Gastrocnemius medialis (tissue), 4 donors: Measurements from ENCODE around the gene LITAFD. TPM values are rescaled to one million over a fixed set of nuclear protein-coding genes. Genes with fewer than 3 reads are reported as not detected.

Experiments
- ATAC-seq, 2 donors: fragments of 150-250 bp; one replicate each; pipeline ENCODE4 v1.9.1; 2016
- DNase-seq, 2 donors: peaks; one replicate each; pipeline ENCODE4 v3.0.0-alpha.2; 2019
- H3K27ac ChIP-seq, 4 donors: fragments of 200-600 bp; sonication (generic); 1 replicate in 1 of 4; 2 replicates in 3 of 4; pipeline ENCODE4 v1.5.1; 2016 to 2018; ENCODE audit warnings: mild to moderate bottlenecking in 2 of 4, moderate library complexity in 1 of 4
- H3K27me3 ChIP-seq, 3 donors: fragments of 200-600 bp; sonication (generic) in 2 of 3; 1 replicate in 1 of 3; 2 replicates in 2 of 3; pipeline versions ENCODE4 v1.5.1 to v1.6.0; 2016 to 2019; ENCODE audit warnings: mild to moderate bottlenecking in 1 of 3, moderate library complexity in 1 of 3
- H3K36me3 ChIP-seq, 2 donors: fragments of 200-600 bp; sonication (generic) in 1 of 2; one replicate each; pipeline ENCODE4 v1.5.1; 2017 to 2018
- H3K4me1 ChIP-seq, 2 donors: fragments of 200-600 bp; sonication (generic) in 1 of 2; one replicate each; pipeline ENCODE4 v1.5.1; 2016 to 2017; ENCODE audit warnings: mild to moderate bottlenecking in 2 of 2
- H3K4me3 ChIP-seq, 4 donors: fragments of 200-600 bp; sonication (generic) in 3 of 4; 1 replicate in 1 of 4; 2 replicates in 3 of 4; pipeline ENCODE4 v1.5.1; 2016 to 2019; ENCODE audit warnings: mild to moderate bottlenecking in 2 of 4
- H3K9me3 ChIP-seq, 3 donors: fragments of 200-600 bp; sonication (generic) in 2 of 3; 1 replicate in 1 of 3; 2 replicates in 2 of 3; pipeline ENCODE4 v1.5.1; 2016 to 2019
- CTCF ChIP-seq, 5 experiments: fragments of 450-650 bp in 3 of 5; fragments of 200-600 bp in 2 of 5; sonication (generic) in 2 of 5; IDR thresholded peaks in 4 of 5; conservative IDR thresholded peaks in 1 of 5; 1 replicate in 4 of 5; 2 replicates in 1 of 5; pipeline ENCODE4 v1.5.1; 2016 to 2019; ENCODE audit warnings: antibody characterized with exemption in 5 of 5, mild to moderate bottlenecking in 3 of 5, moderate library complexity in 3 of 5
- POLR2A ChIP-seq, 2 donors: fragments of 450-650 bp; IDR thresholded peaks; one replicate each; pipeline ENCODE4 v1.6.1; 2017; ENCODE audit warnings: antibody characterized with exemption in 2 of 2, mild to moderate bottlenecking in 2 of 2, moderate library complexity in 2 of 2
- in situ Hi-C, 4 donors: fragments of 200-750 bp; cut with MboI; loops; one replicate each; pipeline versions ENCODE4 v1.15.0 to v1.8.0; 2017; ENCODE audit warnings: low sequenced_read_pairs in 4 of 4
- intact Hi-C: fragments of 100-400 bp; cut with DNase I; formaldehyde crosslinking; loops from one replicate; pipeline ENCODE4 v1.15.1; 2023; ENCODE audit warnings: low total_unique reads
- total RNA-seq, 4 donors: library from RNA; depleted of rRNA; stranded (reverse); fragments of >200 nt; gene quantifications; one replicate each; pipeline versions ENCODE4 v1.1.0 to v1.2.3, GENCODE V29; 2016

The LITAFD gene
- total RNA-seq, 4 donors from 2014 or later = not detected

- Histone ChIP-seq H3K4me1 (peaks cover 4 to 29% of the 10 kb centered on the region in 2 donors), H3K4me3 (no peak overlapping the region), H3K27me3 (peaks cover 0 to 8% (median 7%) of the 10 kb centered on the region in 3 donors), H3K27ac (no peak overlapping the region), H3K9me3 (no peaks in the 10 kb centered on the region), H3K36me3 (no peaks in the 10 kb centered on the region)
- DNase-seq (no peak), ATAC-seq (no peak)
- TF ChIP-seq CTCF (IDR thresholded peaks at IDR 0.05 in 4 of 5, conservative IDR thresholded peaks at IDR 0.05 in 1 of 5) (no peak), POLR2A (IDR thresholded peaks at IDR 0.05) (no peak)
- in situ Hi-C loops (loop anchor here in 3 of 4 donors (5.0 to 25.0 kb wide), 3 partner anchors 221 to 316 kb away; partner anchors contain the start of gene ABAT (in 1 of the 3)), intact Hi-C loops (loop anchor here (5.0 to 10.0 kb wide), 2 partner anchors 81 to 222 kb away; no protein-coding TSS in a partner anchor)
Measured at GRCh38 chr16:8882725-8883377, 700 bp downstream of the LITAFD start.

GRCh38 chr16:8885674-8886592 lies 3.8 kb downstream of the LITAFD start:
- DNase-seq (peak in 1 of 2 donors; percentile 78), ATAC-seq (peak in 1 of 2 donors; percentile 40)
- in situ Hi-C loops (loop anchor here in 1 of 4 donors (25.0 kb wide), 1 partner anchor 224 kb away; the partner anchor contains the start of gene ABAT), intact Hi-C loops (loop anchor here (5.0 to 10.0 kb wide), 2 partner anchors 71 to 219 kb away; no protein-coding TSS in a partner anchor)
- H3K4me1 ChIP-seq = peaks cover 11 to 36% of the 10 kb centered on the region in 2 donors
- TF ChIP-seq CTCF (IDR thresholded peaks at IDR 0.05 in 4 of 5, conservative IDR thresholded peaks at IDR 0.05 in 1 of 5) (no peak), POLR2A (IDR thresholded peaks at IDR 0.05) (peak; percentile 44 to 47)
- no peak overlapping the region for H3K4me3 ChIP-seq
- H3K9me3 ChIP-seq = no peaks in the 10 kb centered on the region
- peaks cover 0 to 10% of the 10 kb centered on the region in 2 donors for H3K36me3 ChIP-seq
- peaks cover 0 to 8% (median 7%) of the 10 kb centered on the region in 3 donors for H3K27me3 ChIP-seq
- H3K27ac ChIP-seq = peak overlapping the region; percentile 8 to 81 (median 40)

GRCh38 chr16:8886593-8887430 lies 4.7 kb downstream of the LITAFD start:
- ATAC-seq = no peak

More at GRCh38 chr16:8886593-8887430, 4.7 kb downstream of the LITAFD start:
- Histone ChIP-seq H3K4me3 (no peak overlapping the region), H3K27ac (peak overlapping the region; percentile 18 to 81 (median 69)), H3K4me1 (peaks cover 11 to 36% of the 10 kb centered on the region in 2 donors), H3K9me3 (no peaks in the 10 kb centered on the region), H3K27me3 (peaks cover 0 to 8% (median 7%) of the 10 kb centered on the region in 3 donors), H3K36me3 (peaks cover 0 to 19% of the 10 kb centered on the region in 2 donors)
- intact Hi-C loops = loop anchor here (5.0 to 10.0 kb wide), 2 partner anchors 70 to 218 kb away; no protein-coding TSS in a partner anchor
- no peak for TF ChIP-seq CTCF (IDR thresholded peaks at IDR 0.05 in 4 of 5, conservative IDR thresholded peaks at IDR 0.05 in 1 of 5)
- no peak for TF ChIP-seq POLR2A (IDR thresholded peaks at IDR 0.05)
- in situ Hi-C loops = loop anchor here in 1 of 4 donors (25.0 kb wide), 1 partner anchor 225 kb away; the partner anchor contains the start of gene ABAT
- no peak for DNase-seq
